HEK293 (cell line): Measurements from ENCODE around the gene SPTLC3.

ENCODE experiments used
- MYNN ChIP-seq: fragments of 450-650 bp; formaldehyde crosslinking; IDR thresholded peaks from 2 replicates; pipeline ENCODE4 v1.5.1; 2016; ENCODE audit warnings: missing biosample characterization, missing genetic modification characterization, borderline replicate concordance
- PATZ1 ChIP-seq: fragments of 450-650 bp; formaldehyde crosslinking; IDR thresholded peaks from 2 replicates; pipeline ENCODE4 v1.5.1; 2016; ENCODE audit warnings: missing biosample characterization, missing genetic modification characterization
- REST ChIP-seq: fragments of 450-650 bp; formaldehyde crosslinking; IDR thresholded peaks from 2 replicates; pipeline ENCODE4 v1.5.1; 2016; ENCODE audit warnings: missing biosample characterization, missing genetic modification characterization
- SALL2 ChIP-seq: fragments of 450-650 bp; formaldehyde crosslinking; IDR thresholded peaks from 2 replicates; pipeline ENCODE4 v1.5.0; 2017; ENCODE audit warnings: missing biosample characterization, mild to moderate bottlenecking, missing genetic modification characterization, borderline replicate concordance
- ZNF121 ChIP-seq: fragments of 450-650 bp; formaldehyde crosslinking; IDR thresholded peaks from 2 replicates; pipeline ENCODE4 v1.5.1; 2016; ENCODE audit warnings: missing biosample characterization, missing genetic modification characterization
- ZNF133 ChIP-seq: fragments of 450-650 bp; formaldehyde crosslinking; IDR thresholded peaks from 2 replicates; pipeline ENCODE4 v1.5.1; 2016; ENCODE audit warnings: missing biosample characterization, missing genetic modification characterization
- ZNF175 ChIP-seq: fragments of 450-650 bp; formaldehyde crosslinking; IDR thresholded peaks from 2 replicates; pipeline ENCODE4 v1.5.1; 2016; ENCODE audit warnings: missing biosample characterization, missing genetic modification characterization
- ZNF274 ChIP-seq, 2 experiments: fragments of 200-500 bp in 1 of 2; fragments of 450-650 bp in 1 of 2; sonication (Bioruptor generic) in 1 of 2; formaldehyde crosslinking in 1 of 2; IDR thresholded peaks; 2 replicates each; pipeline versions ENCODE4 v1.5.1 to v1.6.1; 2014 to 2016; ENCODE audit warnings: borderline replicate concordance in 1 of 2, inconsistent platforms in 1 of 2, low read length in 1 of 2, missing biosample characterization in 1 of 2, missing genetic modification characterization in 1 of 2
- ZNF843 ChIP-seq: fragments of 450-650 bp; formaldehyde crosslinking; IDR thresholded peaks from 2 replicates; pipeline ENCODE4 v1.5.1; 2016; ENCODE audit warnings: missing biosample characterization, missing genetic modification characterization
- ZSCAN16 ChIP-seq: fragments of 450-650 bp; formaldehyde crosslinking; IDR thresholded peaks from 2 replicates; pipeline ENCODE4 v1.5.1; 2016; ENCODE audit warnings: missing biosample characterization, missing genetic modification characterization
- TF ChIP-seq, protein P1 (sequence below): fragments of 450-650 bp; formaldehyde crosslinking; IDR thresholded peaks from 2 replicates; pipeline ENCODE4 v1.5.1; 2016; ENCODE audit warnings: missing biosample characterization, missing genetic modification characterization
- TF ChIP-seq, protein P2 (sequence below): fragments of 450-650 bp; formaldehyde crosslinking; IDR thresholded peaks from 2 replicates; pipeline ENCODE4 v1.5.1; 2017; ENCODE audit warnings: missing biosample characterization, missing genetic modification characterization

GRCh38 chr20:13109658-13110057, 100.9 kb downstream of the SPTLC3 start:
- TF ChIP-seq ZNF121 (no peak), REST (no peak), PATZ1 (no peak), ZNF274 (IDR thresholded peaks at IDR 0.05; ENCODE audit: low read length) (no peak), ZNF274 (tag by site-specific recombination; IDR thresholded peaks at IDR 0.05; ENCODE audit: borderline replicate concordance) (no peak), ZNF175 (tag by site-specific recombination) (no peak), ZNF133 (tag by site-specific recombination) (no peak), ZSCAN16 (tag by site-specific recombination) (no peak), MYNN (tag by site-specific recombination) (no peak), ZNF843 (tag by site-specific recombination) (no peak), SALL2 (tag by site-specific recombination) (no peak)
- TF ChIP-seq, protein P1, sequence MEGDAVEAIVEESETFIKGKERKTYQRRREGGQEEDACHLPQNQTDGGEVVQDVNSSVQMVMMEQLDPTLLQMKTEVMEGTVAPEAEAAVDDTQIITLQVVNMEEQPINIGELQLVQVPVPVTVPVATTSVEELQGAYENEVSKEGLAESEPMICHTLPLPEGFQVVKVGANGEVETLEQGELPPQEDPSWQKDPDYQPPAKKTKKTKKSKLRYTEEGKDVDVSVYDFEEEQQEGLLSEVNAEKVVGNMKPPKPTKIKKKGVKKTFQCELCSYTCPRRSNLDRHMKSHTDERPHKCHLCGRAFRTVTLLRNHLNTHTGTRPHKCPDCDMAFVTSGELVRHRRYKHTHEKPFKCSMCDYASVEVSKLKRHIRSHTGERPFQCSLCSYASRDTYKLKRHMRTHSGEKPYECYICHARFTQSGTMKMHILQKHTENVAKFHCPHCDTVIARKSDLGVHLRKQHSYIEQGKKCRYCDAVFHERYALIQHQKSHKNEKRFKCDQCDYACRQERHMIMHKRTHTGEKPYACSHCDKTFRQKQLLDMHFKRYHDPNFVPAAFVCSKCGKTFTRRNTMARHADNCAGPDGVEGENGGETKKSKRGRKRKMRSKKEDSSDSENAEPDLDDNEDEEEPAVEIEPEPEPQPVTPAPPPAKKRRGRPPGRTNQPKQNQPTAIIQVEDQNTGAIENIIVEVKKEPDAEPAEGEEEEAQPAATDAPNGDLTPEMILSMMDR: no peak
- TF ChIP-seq, protein P2, sequence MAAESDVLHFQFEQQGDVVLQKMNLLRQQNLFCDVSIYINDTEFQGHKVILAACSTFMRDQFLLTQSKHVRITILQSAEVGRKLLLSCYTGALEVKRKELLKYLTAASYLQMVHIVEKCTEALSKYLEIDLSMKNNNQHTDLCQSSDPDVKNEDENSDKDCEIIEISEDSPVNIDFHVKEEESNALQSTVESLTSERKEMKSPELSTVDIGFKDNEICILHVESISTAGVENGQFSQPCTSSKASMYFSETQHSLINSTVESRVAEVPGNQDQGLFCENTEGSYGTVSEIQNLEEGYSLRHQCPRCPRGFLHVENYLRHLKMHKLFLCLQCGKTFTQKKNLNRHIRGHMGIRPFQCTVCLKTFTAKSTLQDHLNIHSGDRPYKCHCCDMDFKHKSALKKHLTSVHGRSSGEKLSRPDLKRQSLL (tag by site-specific recombination): no peak
